Measurements from ENCODE around the gene CDH4.

CDH4 gene

DNA sequence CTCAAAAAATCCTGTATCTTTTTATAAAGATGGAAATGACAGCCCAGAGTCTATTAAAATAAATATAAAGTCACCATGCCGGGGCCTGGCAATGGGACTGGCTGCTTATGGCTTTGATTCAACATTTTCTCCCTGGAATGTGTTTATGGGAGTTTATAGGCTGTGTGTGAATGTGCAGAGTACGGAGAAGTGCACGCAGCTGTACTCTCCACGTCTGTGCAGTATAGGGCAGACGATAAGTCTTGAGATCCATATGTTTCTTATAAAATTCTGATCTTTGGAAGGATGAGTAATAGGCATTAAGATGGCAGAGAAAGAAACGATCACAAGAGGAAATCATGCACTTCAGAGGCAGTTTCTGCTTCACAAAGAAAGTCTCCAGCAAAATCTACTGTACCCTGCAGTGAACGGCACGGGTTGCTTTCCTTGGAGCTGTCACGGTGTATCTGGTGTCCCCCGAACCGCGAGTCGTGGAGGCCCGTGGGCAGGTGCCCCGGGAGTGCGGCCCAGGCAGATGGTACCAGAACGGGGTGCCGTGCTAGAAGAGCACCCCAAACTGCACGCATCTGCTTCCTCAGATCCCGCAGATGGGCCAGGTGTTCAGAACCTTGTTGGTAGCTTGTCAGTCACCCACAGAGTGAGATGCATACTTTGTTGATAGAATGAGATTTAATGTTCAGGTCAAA, 431.1 kb downstream of the CDH4 start:
- DNase-seq, result no peak

DNA sequence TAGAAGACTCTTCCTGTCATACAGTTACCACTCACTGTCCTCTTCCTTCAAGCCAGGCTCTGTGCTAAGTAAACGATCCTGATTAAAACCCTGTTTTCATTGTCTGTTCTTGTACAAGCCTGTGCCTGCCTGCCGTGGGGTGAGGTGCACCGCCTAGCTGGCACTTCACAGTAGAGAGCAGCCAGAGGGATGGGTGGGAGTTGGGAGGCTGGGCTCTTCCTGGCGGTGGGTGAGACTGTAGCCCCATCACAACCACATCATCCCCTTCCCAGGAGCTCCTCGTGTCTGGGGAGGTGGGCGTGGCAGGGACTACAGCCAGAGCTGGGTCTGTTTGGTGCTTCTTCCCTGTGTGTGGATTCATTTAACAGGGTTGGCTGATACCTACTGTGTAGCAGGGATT, 431.7 kb downstream of the CDH4 start:
- DNase-seq, result no peak

DNA sequence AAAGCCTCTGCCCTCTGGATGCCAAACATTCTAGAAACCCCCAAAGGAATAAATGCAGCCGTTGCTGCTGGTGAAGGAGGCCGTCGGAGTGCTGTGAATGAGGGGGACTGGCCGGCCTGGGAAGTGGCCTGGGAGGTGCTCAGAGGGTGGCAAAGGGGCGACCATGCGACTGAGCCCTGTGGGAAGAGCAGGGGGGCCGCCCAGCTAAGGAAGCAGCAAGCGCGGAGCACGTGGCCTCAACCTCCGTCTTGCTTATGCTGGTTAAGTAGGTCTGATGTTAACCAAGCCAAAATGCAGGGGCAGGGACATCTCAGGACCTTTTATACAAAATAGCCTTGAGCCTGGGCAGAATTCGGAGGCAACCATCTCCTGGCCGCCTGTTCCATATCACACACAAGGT, 432.1 kb downstream of the CDH4 start:
- no peak for DNase-seq

DNA sequence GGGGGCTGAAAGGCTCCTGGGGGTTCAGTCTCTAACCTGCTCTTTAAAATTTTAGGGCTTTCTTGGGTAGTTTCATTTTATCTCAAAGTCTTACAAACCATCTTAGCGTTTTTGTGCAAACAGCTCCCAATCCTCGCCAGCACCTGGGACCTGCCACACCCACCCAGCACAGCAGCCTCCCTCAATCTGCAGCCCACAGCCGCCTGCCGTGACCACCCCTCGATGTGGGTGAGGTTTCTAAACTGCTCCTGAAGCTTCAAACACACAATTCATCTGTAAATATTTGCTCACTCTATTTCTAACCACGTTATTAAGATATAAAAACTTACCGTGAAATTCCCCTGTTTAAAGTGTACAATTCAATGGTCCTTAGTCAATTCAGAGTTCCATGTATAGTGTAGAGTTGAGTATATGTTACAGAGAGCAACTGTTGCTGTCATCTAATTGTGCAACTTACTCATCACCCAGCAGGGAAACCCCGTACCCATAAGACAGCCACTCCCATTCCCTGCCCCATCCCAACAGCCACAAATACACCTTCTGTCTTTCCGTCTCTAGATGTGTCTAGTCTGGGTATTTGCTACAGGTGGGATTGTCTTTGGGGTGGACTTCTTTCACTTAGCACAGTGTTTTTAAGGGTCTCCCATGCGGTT, 432.6 kb downstream of the CDH4 start:
- DNase-seq, result no peak

DNA sequence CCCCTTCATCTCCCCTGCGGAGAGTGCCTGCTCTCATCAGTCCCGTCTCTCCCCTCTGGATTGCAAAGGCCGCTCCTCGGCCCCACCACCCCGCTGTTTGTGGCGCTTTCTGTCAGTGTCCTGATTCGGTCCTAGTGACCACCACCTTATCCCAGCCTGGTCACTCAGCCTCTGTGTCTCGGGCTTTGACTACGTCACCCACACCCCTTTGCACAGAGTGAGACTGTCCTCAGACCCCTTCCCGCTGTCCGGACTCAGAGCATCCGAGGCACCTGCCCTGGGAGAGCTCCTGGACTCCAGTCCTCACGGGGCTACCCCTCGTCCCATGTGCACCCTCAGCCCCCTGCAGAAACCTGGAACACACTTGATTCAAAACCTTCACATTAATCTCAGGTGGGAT, 433.4 kb downstream of the CDH4 start:
- DNase-seq, result no peak

DNA sequence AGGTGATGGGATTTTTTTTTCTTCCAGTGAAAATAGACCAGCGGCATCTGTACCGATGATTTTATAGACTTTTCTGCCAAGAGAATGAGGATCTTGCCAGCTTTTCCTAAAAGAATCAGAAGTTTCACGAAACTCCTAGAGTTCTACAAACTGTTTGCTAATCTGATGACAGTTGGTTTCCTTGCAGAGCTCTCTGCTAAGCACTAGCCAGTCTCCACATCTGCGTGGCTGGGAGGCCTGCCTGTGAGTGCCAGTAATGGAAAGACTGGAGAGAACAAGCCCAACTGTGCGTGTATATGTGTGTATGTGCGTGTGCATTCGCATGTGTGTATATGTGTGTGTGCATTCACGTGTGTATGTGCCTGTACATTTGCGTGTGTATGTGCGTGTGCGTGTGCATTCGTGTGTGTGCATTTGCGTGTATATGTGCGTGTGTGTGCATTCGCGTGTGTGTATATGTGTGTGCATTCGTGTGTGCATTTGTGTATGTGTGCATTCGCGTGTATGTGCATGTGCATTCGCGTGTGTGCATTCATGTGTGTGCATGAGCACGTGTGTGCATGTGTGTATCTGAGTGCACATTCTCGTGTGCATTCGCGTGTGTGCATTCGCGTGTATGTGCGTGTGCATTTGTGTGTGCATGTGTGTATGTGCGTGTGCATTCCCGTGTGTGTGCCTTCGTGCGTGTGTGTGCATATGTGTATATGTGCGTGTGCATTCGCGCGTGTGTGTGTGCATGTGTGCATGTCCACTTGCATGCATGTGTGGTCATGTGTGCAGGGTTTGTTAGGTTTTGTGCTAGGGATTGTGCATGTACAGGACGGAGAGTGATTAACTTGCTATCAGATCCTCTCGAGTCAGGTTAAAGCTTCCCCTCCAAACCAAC, 434.2 kb downstream of the CDH4 start:
- DNase-seq, result no peak

DNA sequence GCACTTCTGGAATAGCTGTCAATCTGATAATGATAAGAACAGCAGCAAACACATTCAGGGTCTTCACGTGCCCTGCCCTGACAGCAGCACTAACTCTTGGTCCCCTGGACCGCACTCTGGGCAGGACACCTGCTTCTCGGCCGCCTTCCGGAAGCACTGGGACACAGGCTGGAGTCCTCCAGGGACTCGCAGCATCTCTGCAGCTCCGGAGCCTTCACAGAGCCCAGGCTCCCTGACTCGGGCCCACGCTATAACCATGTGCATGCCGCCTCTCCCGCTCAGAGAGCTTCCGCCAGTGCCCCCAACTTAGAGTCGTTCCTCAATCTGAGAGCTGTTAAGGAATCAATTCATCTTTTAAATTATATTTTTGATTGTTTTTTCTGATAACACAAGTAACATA, 436.4 kb downstream of the CDH4 start:
- no peak for DNase-seq

DNA sequence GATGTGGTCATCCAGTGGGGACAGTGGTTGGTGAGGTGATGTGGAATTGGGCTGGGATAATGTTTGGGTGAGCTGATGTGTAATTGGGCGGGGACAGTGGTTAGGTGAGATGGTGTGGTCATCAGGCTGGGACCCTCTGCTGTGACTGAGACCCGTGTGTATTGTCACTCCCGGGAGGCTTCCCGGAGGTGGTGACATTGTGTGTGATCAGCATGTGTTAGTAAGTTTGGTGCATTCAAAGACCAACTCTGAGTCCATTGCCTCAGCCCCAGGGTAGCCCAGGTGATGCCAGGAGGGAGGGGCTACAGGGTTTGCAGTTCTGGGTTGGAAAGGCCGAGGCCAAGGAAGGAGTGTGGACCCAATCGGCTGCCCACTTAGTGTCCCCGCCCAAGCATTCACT, 438.1 kb downstream of the CDH4 start:
- no peak for DNase-seq

DNA sequence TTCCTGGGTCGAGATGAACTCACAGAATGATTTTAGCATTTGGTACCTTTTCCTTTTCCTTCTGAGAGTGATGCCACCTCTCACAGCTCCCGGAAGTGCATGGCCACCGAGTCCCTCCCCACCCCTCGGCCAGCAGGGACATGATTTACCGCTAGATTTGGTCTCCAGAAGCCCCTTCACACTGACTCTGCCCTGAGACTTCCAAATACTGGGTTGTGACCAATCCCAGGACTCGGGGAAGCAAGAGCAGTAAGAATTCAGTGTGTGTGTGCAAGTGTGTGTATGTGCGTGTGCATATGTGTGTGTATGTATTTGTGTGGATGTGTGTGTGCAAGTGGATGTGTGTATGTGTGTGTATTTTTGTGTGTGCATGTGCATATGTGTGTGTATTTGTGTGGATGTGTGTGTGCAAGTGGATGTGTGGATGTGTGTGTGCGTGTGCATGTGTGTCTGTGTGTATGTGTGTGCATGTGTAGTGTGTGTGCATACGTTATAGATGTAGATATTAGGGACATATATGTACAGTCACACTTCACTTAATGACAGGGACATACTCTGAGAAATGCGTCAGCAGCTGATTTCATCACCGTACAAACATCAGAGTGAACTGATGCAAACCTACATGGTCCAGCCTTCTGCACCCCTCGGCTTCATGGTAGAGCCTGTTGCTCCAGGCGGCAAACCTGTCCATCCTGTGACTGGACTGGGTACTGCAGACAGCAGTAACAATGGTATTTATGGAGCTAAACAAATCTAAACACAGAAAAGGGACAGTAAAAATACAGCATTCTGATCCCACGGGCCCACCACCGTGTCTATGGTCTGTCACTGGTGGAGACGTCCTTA, 439.2 kb downstream of the CDH4 start:
- no peak for DNase-seq

DNA sequence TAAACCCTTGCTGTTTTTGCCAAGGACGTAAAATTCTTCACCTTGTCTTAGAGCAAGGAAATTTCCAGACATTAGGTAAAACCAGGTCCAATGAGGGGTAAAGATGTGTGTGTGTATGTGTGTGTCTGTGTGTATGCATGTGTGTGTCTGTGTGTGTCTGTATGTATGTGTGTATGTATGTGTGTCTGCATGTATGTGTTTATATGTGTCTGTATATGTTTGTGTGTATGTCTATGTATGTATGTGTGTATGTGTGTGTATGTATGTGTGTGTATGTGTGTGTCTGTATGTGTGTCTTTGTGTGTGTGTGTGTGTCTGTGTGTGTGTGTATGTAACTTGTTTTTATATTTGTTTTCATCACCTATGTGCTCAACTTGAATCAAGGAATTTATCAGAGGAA, 439.9 kb downstream of the CDH4 start:
- no peak for DNase-seq

DNA sequence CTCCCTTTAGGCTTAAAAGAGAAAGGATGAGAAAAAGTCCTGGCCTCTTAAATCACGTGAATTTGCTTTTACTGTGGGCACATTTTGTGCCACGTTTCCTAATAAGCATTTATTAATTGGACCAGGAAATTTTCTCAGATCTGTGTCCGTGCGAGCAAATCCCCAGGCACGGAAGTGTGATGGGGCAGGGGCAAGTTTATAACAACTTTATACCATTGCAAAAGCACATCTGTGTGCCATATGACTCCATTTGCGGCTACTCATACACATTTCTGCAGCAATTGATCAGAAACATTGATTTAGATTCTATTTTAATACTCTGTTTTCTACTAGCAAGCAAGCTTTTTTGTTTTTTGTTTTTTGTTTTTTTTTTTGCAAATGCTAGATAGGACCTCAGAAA, 440.4 kb downstream of the CDH4 start:
- DNase-seq, result no peak

DNA sequence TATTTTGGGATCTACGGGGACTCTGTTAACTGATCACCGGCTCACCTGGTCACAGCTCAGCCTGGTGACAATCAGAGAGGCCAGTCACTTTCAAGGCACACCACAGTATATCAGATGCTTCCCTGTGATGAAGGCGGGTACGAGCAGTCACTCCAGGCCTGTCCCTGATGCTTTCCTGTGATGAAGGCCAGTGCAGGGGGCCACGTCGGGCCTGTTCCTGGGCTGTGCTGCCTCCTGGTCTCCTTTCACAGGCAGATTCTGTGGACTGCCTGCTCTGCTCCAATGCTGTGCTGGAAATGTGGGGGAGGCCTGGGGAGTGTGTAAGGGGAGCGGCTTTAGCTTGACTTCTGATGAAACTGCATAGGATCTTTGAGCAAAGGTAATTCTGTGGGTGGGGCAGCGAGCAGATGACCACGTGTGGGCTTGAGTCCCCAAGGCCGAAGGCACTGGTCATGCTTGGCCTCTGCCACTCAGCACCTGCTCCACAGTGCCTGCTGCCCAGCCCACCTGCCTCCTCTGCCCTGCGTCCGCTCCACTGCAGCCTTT, 441.1 kb downstream of the CDH4 start:
- no peak for DNase-seq

DNA sequence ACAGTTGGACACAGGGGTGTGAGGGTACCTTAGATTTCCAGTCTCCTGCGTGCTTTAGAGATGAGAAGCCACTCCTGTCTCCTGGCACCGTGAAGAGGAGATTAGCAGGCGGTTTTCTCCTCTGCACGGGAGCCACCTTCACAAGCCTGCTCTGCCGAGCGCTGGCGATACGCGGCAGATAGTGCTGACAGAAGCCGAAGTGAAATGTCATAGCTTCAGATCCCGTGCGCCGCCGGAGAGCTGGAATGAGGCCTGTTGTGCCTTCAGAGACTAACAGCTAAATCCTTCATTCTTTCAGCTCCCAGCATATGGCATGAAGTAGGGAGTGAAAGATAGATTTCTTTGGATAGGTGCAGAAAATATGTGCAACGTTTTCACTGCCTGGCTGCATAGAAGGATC, 442.6 kb downstream of the CDH4 start:
- DNase-seq, result no peak

DNA sequence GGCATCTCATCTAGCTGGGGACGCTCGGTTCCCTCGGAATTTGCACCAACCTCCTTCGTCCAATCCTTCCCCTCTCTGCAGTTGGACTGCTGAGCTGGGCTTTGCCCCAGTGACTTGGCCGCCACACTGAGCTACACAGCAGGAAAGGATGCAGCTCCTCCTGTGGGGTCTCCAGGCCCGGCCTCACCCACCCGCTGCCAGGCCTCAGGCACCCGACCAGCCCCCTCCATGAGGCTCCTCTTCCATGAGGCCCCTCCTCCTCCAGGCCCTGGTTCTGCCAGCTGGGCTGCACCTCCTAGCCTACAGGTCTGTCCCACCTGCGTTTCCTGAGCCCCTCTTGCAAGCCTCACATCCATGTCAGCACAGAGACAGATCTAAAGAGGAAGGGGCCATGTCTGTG, 443.7 kb downstream of the CDH4 start:
- DNase-seq, result no peak

DNA sequence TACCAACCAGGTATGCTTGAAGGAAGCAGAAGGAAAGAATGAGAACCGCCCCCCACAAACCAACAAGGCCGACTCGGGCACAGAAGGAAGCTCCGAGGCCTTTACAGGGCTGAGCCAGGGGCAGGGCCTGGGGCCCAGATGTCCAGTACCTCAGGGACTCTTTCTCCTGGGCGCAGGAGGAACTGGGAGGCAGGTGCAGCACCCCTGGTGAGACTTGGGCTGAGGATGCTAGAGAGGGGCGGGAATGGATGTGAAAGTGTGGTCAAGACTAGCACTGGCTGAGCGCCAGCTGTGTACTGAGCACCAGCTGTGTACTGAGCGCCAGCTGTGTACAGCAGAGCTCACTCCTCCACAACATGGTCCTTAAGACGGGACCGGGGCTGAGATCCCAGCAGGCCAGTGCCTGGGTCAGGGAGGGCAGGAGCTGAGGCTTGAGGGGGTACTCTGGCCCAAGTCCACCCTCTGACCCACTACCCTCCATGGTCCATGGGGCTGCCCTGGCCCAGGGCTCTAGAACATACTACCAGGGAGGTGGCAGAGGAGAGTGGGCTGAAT, 444.2 kb downstream of the CDH4 start:
- no peak for DNase-seq

DNA sequence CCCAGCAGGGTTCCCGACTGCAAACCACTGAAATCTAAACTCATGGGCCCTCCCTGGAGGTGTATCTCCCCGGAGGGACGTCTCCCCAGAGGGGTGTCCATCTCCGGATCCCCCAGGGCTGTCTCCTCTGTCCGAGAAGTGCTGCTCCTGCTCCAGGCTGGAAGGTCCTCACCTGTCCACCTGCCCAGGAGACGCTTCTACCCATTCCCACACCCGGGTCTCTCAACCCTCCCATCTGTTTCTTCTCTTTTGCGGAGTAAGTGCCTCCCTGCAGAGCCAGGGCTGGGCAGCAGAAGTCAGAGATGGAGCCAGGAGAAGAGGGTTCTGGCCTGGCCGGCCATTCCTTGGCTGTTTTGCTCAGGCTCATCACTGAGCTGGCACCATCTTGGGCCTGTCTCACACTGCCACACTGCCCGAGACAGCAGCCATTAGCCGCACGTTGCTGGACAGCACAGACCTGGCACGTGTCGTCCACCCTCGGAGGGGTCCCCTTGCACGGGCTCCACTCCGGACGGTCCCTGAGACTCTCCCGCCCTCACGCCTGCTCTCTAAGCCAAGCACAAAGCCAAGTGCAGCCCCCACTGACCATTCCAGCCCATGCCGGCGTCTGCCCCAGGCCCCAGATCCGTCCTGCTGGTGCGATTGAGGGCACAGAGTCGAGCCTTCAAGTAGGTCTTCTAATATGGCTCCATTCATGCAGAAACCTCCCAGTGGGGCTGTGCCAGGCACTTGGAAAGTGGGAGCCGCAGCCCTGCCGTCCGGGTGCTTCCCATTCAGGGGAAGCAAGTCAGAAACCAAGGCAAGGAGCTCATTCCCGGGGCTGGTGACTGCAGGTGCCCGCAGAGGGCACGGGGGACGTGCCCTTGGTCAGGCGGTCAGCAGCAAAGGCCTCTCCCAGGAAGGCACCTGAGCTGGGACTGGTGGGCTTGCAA, 445.9 kb downstream of the CDH4 start:
- no peak for DNase-seq

DNA sequence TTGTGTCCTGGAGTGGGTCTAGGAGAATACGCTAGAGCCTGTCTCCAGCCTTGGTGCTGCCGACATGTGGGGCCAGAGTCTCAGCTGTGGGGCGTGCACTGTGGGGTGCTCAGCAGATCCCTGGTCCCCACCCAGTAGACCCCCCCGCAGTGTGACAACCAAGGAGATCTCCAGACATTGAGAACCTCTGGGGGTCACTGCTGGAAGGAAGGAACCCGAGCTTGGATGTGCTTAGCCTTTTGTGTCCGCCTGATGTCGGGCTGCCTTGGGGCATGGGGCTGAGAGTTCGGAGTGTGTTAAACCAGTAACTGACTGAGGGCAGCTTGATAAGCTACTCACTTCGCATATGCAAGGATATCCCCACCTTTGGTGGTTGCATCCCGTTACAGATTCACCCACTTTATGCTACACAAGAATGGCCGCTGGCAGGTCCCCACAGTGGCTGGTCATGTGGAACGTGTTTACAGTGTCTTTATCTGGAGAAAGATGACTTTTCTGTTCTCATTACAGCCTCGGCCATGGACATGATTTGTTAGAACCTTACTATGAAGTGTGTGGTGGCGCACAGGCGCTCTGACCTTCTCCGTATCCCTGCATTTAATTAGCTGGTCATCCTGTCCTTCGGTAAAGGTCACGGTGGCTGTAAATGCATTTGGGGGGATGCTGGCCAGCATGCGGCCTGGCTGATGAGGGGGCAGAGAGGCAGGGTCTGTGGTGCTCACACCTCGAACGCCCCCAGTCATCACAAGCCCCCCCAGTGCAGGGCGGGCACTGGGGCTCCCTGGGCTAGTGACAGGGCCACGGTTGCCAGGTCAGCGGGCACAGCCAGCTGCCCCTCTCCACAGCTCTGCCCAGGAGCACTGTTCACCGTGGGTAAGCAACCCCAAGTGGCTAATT, 446.8 kb downstream of the CDH4 start:
- no peak for DNase-seq

DNA sequence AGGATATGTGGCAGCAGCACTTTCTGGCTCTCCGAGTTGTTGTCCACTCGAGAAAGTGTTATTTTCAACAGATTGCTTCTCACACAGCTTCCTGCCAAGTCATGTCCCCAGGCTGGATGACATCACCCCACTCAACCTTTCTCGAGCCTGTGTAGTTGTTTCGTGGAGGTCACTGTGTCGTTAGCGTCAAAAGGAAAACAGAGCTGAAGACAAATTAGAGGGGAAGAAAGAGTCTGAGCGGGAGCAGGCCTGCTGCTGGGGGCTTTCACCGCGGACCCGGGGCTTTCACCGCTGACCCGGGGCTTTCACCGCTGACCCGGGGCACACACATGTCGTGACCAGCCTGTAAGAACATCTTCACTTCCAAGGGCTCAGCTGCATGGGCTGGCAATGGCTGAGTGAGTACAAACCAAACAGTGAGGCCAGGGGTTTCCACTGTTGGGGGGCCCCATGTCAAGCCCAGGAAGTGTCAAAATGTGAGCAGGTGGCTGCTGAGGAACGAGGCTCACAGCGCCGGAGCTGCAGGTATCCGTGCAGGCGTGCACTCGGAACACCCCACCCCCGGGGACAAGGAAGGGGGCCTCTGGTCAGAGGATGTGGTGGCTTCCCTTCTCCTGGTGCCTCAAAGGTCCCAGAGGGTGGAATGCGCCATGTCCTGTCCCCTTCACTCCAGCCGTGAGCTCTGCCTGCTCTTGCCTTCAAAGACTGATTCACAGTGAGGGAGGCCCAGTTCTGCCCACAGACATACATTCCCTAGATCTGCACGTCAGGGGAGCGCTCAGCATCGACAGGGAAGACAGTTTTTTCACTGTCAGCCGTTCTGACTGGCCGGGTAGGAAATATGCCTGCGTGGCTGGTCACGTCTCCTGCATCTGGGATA, 447.7 kb downstream of the CDH4 start:
- DNase-seq, result no peak

DNA sequence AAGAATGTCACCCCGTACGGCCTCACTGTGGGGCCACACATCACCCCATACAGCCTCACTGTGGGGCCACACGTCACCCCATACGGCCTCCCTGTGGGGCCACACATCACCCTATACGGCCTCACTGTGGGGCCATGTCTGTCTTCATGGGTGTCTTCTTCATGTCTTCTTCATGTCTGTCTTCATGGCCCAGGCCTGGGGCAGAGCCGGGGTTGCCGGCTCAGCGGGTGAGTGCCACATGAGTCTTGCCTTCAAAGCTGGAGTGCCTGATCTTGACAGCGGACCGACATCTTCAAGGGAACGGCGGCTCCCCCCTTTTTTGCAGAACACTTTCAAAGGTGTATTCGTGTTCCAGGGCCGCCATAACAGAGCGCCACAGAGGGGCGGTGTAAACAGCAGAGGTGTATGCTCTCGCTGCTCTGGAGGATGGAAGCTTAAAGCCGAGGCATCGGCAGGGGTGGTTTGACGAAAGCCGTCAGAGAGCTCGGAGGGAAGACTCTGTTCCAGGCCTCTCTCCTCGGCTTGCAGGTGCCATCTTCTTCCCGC, 448.6 kb downstream of the CDH4 start:
- no peak for DNase-seq
